Neural cell (in vitro differentiated cells): ENCODE data around the gene SYNGR1. TPM values are rescaled to one million over a fixed set of nuclear protein-coding genes. Genes with fewer than 3 reads are reported as not detected.
"Not testable (repeated sequence)": the region's sequence is repeated elsewhere in the genome, so short reads cannot be mapped to it uniquely, and the experiment has no call there.

Experiments
- H2AFZ ChIP-seq: fragments of 200-600, 300-800 bp; sonication (generic), shearing (Covaris generic); 2 replicates; pipeline ENCODE4 v1.6.0; 2014; ENCODE audit warnings: low read depth, mild to moderate bottlenecking, antibody characterized with exemption, low read length, moderate library complexity
- H3F3A ChIP-seq: fragments of 200-600 bp; shearing (Covaris generic); 2 replicates; pipeline ENCODE4 v1.6.1; 2016; ENCODE audit warnings: mild to moderate bottlenecking, moderate library complexity, mixed read lengths, antibody characterized with exemption, low read length; ENCODE audit not compliant: insufficient read depth, poor library complexity, severe bottlenecking
- H3K27ac ChIP-seq: fragments of 200-600, 300-800 bp; sonication (generic), shearing (Covaris generic); 2 replicates; pipeline ENCODE4 v1.5.1; 2014; ENCODE audit warnings: mild to moderate bottlenecking, low read length, moderate library complexity
- H3K27me3 ChIP-seq: fragments of 300-800, 200-600 bp; sonication (generic), shearing (Covaris generic); 2 replicates; pipeline ENCODE4 v1.6.0; 2014; ENCODE audit warnings: mild to moderate bottlenecking, low read depth, low read length, moderate library complexity; ENCODE audit not compliant: insufficient read depth
- H3K36me3 ChIP-seq: fragments of 300-800, 200-600 bp; sonication (generic), shearing (Covaris generic); 2 replicates; pipeline ENCODE4 v1.5.1; 2014; ENCODE audit warnings: mild to moderate bottlenecking, antibody characterized with exemption, low read length, moderate library complexity; ENCODE audit not compliant: insufficient read depth
- H3K4me2 ChIP-seq: fragments of 300-800, 200-600 bp; sonication (generic), shearing (Covaris generic); 2 replicates; pipeline ENCODE4 v1.6.0; 2014; ENCODE audit warnings: mild to moderate bottlenecking, low read length
- H3K4me3 ChIP-seq: fragments of 300-800, 200-600 bp; sonication (generic), shearing (Covaris generic); 2 replicates; pipeline ENCODE4 v1.5.1; 2014; ENCODE audit warnings: mild to moderate bottlenecking, low read length, moderate library complexity
- H3K79me2 ChIP-seq: fragments of 200-600 bp; shearing (Covaris generic); replicated peaks from 2 replicates; pipeline ENCODE4 v1.6.0; 2014; ENCODE audit warnings: mild to moderate bottlenecking, low read length, moderate library complexity; ENCODE audit not compliant: insufficient read depth
- H3K9ac ChIP-seq: fragments of 300-800, 200-600 bp; sonication (generic), shearing (Covaris generic); 2 replicates; pipeline ENCODE4 v1.6.1; 2016; ENCODE audit warnings: mild to moderate bottlenecking, low read length, mixed read lengths
- H3K9me2 ChIP-seq: fragments of 200-600 bp; shearing (Covaris generic); 2 replicates; pipeline ENCODE4 v1.6.1; 2016; ENCODE audit warnings: mild to moderate bottlenecking, low read length, mixed read lengths; ENCODE audit not compliant: insufficient read depth
- H3K9me3 ChIP-seq: fragments of 200-600, 300-800 bp; sonication (generic), shearing (Covaris generic); 2 replicates; pipeline ENCODE4 v1.6.1; 2016; ENCODE audit warnings: mild to moderate bottlenecking, mixed run types, low read length, moderate library complexity, mixed read lengths
- H4K20me1 ChIP-seq: fragments of 200-600 bp; shearing (Covaris generic); 2 replicates; pipeline ENCODE4 v1.6.1; 2016; ENCODE audit warnings: mild to moderate bottlenecking, mixed run types; ENCODE audit not compliant: insufficient read depth
- CTCF ChIP-seq: fragments of 450-650 bp; IDR thresholded peaks from 2 replicates; pipeline ENCODE4 v1.5.1; 2014; ENCODE audit warnings: antibody characterized with exemption, mild to moderate bottlenecking, moderate library complexity; ENCODE audit not compliant: poor library complexity, severe bottlenecking
- EP300 ChIP-seq: fragments of 450-650 bp; conservative IDR thresholded peaks from 2 replicates; pipeline ENCODE4 v1.6.1; 2014; ENCODE audit warnings: antibody characterized with exemption, mild to moderate bottlenecking, moderate library complexity; ENCODE audit not compliant: poor library complexity, severe bottlenecking
- EZH2 ChIP-seq: fragments of 200-600, 300-800 bp; shearing (Covaris generic), sonication (generic); IDR thresholded peaks from 2 replicates; pipeline ENCODE4 v1.6.1; 2014; ENCODE audit warnings: antibody characterized with exemption, low read length, borderline replicate concordance, mild to moderate bottlenecking; ENCODE audit not compliant: insufficient read depth, poor library complexity, severe bottlenecking
- MXI1 ChIP-seq: fragments of 450-650 bp; conservative IDR thresholded peaks from 2 replicates; pipeline ENCODE4 v1.6.1; 2014; ENCODE audit warnings: antibody characterized with exemption, mild to moderate bottlenecking; ENCODE audit not compliant: poor library complexity, severe bottlenecking
- POLR2AphosphoS5 ChIP-seq: IDR thresholded peaks from 2 replicates; pipeline ENCODE4 v1.6.1; 2012
- RAD21 ChIP-seq: fragments of 450-650 bp; conservative IDR thresholded peaks from 2 replicates; pipeline ENCODE4 v1.6.1; 2014; ENCODE audit warnings: antibody characterized with exemption, mild to moderate bottlenecking, moderate library complexity
- REST ChIP-seq: IDR thresholded peaks from 2 replicates; pipeline ENCODE4 v1.6.1; 2012; ENCODE audit warnings: borderline replicate concordance
- SMC3 ChIP-seq: fragments of 450-650 bp; conservative IDR thresholded peaks from 2 replicates; pipeline ENCODE4 v1.6.1; 2014; ENCODE audit warnings: antibody characterized with exemption, mild to moderate bottlenecking, moderate library complexity; ENCODE audit not compliant: poor library complexity
- TAF1 ChIP-seq: IDR thresholded peaks from 2 replicates; pipeline ENCODE4 v1.6.1; 2012; ENCODE audit warnings: low read depth
- polyA plus RNA-seq: library from polyadenylated mRNA; depleted of rRNA; stranded (reverse); fragments of >200 nt; gene quantifications from 2 replicates; pipeline ENCODE4 v1.2.3, GENCODE V29; 2014

The SYNGR1 gene
- polyA plus RNA-seq, 1 donor from 2014 or later = 68.4 TPM

GRCh38 chr22:39355080-39355479, 5.3 kb downstream of the SYNGR1 start:
- Histone ChIP-seq H2AFZ (no peak overlapping the region), H3K36me3 (no peaks in the 10 kb centered on the region), H3K9me3 (no peaks in the 10 kb centered on the region), H3K79me2 (peaks cover 14% of the 10 kb centered on the region), H3K9me2 (no peaks in the 10 kb centered on the region), H3K27me3 (no peaks in the 10 kb centered on the region), H3K4me3 (no peak overlapping the region), H3K27ac (no peak overlapping the region), H3F3A (no peaks in the 10 kb centered on the region), H4K20me1 (no peaks in the 10 kb centered on the region), H3K9ac (no peak overlapping the region), H3K4me2 (no peak overlapping the region)
- TF ChIP-seq CTCF = no peak
- TF ChIP-seq TAF1 = no peak
- no peak for TF ChIP-seq RAD21
- TF ChIP-seq EP300 = no peak
- no peak for TF ChIP-seq MXI1
- no peak for TF ChIP-seq POLR2AphosphoS5
- TF ChIP-seq SMC3 = no peak
- no peak for TF ChIP-seq REST
- TF ChIP-seq EZH2 = no peak

GRCh38 chr22:39355805-39356204, 6.0 kb downstream of the SYNGR1 start:
- not testable (repeated sequence) for H3K79me2 ChIP-seq, H3K9ac ChIP-seq, H3F3A ChIP-seq, H3K4me3 ChIP-seq, H3K36me3 ChIP-seq, H3K4me2 ChIP-seq, H3K9me2 ChIP-seq, H3K9me3 ChIP-seq, H3K27ac ChIP-seq, H2AFZ ChIP-seq, H4K20me1 ChIP-seq, H3K27me3 ChIP-seq

- Histone ChIP-seq H3K4me2 (no peak overlapping the region), H3K36me3 (no peaks in the 10 kb centered on the region), H3K79me2 (peaks cover 3% of the 10 kb centered on the region), H3K27me3 (no peaks in the 10 kb centered on the region), H3K4me3 (no peak overlapping the region), H3K9ac (no peak overlapping the region), H2AFZ (no peak overlapping the region), H4K20me1 (no peaks in the 10 kb centered on the region), H3F3A (no peaks in the 10 kb centered on the region), H3K27ac (no peak overlapping the region), H3K9me2 (no peaks in the 10 kb centered on the region), H3K9me3 (no peaks in the 10 kb centered on the region)
- TF ChIP-seq POLR2AphosphoS5 = no peak
- no peak for TF ChIP-seq EZH2
- TF ChIP-seq MXI1 = no peak
- no peak for TF ChIP-seq TAF1
- TF ChIP-seq EP300 = no peak
- TF ChIP-seq REST = no peak
- TF ChIP-seq CTCF = no peak
- TF ChIP-seq SMC3 = no peak
- TF ChIP-seq RAD21 = no peak
Measured at GRCh38 chr22:39356464-39356863, 6.7 kb downstream of the SYNGR1 start.
